OCI-LY7 (cell line): ENCODE data around the gene CDH12. TPM values are rescaled to one million over a fixed set of nuclear protein-coding genes. Genes with fewer than 3 reads are reported as not detected.

Source experiments
- BruUV-seq: library from RNA; stranded (reverse); fragments of 400-500 nt; replicated peaks from 2 replicates; lab custom pipeline; 2021; lab: Mats Ljungman, UMichigan
- CTCF ChIA-PET: fragments of 300-600 bp; sonication (Branson Sonifier 250); formaldehyde crosslinking; loops from one replicate; lab custom pipeline; 2022; ENCODE audit warnings: antibody characterized with exemption; ENCODE audit not compliant: unreplicated experiment; lab: Charles Lee
- POLR2A ChIA-PET: fragments of 300-600 bp; sonication (Branson Sonifier 250); formaldehyde crosslinking; loops from one replicate; lab custom pipeline; 2022; ENCODE audit warnings: antibody characterized with exemption; lab: Charles Lee
- DNase-seq: peaks from one replicate; pipeline ENCODE4 v3.0.0-alpha.2; 2015; ENCODE audit warnings: low spot score
- H2AFZ ChIP-seq: fragments of 200-600 bp; sonication (generic), shearing (Covaris generic); 2 replicates; pipeline ENCODE4 v1.6.1; 2014; ENCODE audit warnings: mild to moderate bottlenecking, antibody characterized with exemption, low read length, moderate library complexity
- H3K27ac ChIP-seq: fragments of 200-600 bp; sonication (generic); 2 replicates; pipeline ENCODE4 v1.5.1; 2014; ENCODE audit warnings: mixed run types, low read depth, mild to moderate bottlenecking, moderate library complexity, low read length, inconsistent platforms; ENCODE audit not compliant: poor library complexity, severe bottlenecking
- H3K36me3 ChIP-seq: fragments of 200-600 bp; sonication (generic); 2 replicates; pipeline ENCODE4 v1.6.1; 2014; ENCODE audit warnings: mild to moderate bottlenecking, antibody characterized with exemption, low read length, moderate library complexity, mixed read lengths; ENCODE audit not compliant: insufficient read depth
- H3K4me1 ChIP-seq: fragments of 200-600 bp; sonication (generic); 2 replicates; pipeline ENCODE4 v1.5.1; 2014; ENCODE audit warnings: mild to moderate bottlenecking, low read length; ENCODE audit not compliant: insufficient read depth, poor library complexity, severe bottlenecking
- H3K4me2 ChIP-seq: fragments of 200-600 bp; sonication (generic); 2 replicates; pipeline ENCODE4 v1.6.1; 2014; ENCODE audit warnings: mild to moderate bottlenecking, low read length
- H3K4me3 ChIP-seq: fragments of 200-600 bp; sonication (generic); 2 replicates; pipeline ENCODE4 v1.5.1; 2014; ENCODE audit warnings: mild to moderate bottlenecking, low read depth, low read length; ENCODE audit not compliant: poor library complexity, severe bottlenecking
- H3K79me2 ChIP-seq: fragments of 200-600 bp; sonication (generic); 2 replicates; pipeline ENCODE4 v1.6.1; 2016; ENCODE audit warnings: low read depth, mild to moderate bottlenecking, low read length, moderate library complexity, mixed read lengths; ENCODE audit not compliant: insufficient read depth
- H3K9me2 ChIP-seq: fragments of 200-600 bp; sonication (generic); 2 replicates; pipeline ENCODE4 v1.6.1; 2016; ENCODE audit warnings: mild to moderate bottlenecking, low read length, mixed read lengths; ENCODE audit not compliant: insufficient read depth
- H3K9me3 ChIP-seq: fragments of 200-600 bp; sonication (generic); 2 replicates; pipeline ENCODE4 v1.6.1; 2014; ENCODE audit warnings: mild to moderate bottlenecking, mixed run types, low read length, mixed read lengths
- H4K20me1 ChIP-seq: fragments of 200-600 bp; sonication (generic); 2 replicates; pipeline ENCODE4 v1.6.1; 2014; ENCODE audit warnings: mild to moderate bottlenecking, antibody characterized with exemption, low read length, moderate library complexity, mixed read lengths; ENCODE audit not compliant: insufficient read depth
- EZH2phosphoT487 ChIP-seq: fragments of 200-600 bp; sonication (generic); IDR thresholded peaks from 2 replicates; pipeline ENCODE4 v1.6.1; 2018; ENCODE audit warnings: low read depth, borderline replicate concordance, mild to moderate bottlenecking, mixed run types, antibody characterized with exemption, low read length, moderate library complexity, mixed read lengths
- intact Hi-C: fragments of 100-400 bp; cut with micrococcal nuclease; formaldehyde crosslinking; loops from one replicate; pipeline ENCODE4 v1.10.0; 2022; ENCODE audit not compliant: unreplicated experiment
- total RNA-seq, 2 experiments: library from RNA; depleted of rRNA in 1 of 2; stranded (reverse); fragments of >200 nt in 1 of 2; shearing (Covaris generic) in 1 of 2; gene quantifications; 2 replicates each; pipeline ENCODE4 v1.2.3, GENCODE V29; 2014 to 2022
- TF ChIP-seq, protein P1 (sequence below): fragments of 200-600 bp; sonication (generic); conservative IDR thresholded peaks from 2 replicates; pipeline ENCODE4 v1.5.1; 2014; ENCODE audit warnings: mild to moderate bottlenecking, antibody characterized with exemption, low read length, moderate library complexity, mixed read lengths

CDH12 gene
- total RNA-seq, 2 experiments from 2014 or later: not detected

DNA sequence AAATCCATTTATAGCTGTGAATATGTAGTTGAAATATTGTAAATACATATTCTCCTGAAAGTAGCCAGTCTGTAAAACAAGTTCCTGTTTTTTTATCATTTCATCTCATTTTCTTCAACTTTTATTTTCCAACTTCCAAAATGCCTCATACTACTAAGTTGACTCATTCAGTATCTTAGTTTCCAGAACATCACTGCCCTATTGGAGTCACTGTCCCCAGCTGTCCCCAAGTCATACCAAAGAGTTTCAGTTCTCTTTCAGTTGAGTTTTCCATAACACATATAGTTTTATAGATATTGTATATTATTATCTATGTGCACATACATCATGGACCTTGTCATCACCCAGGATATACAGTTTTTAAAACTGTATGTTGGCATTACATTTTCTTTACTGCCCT is 261.7 kb downstream of the CDH12 start:
- Histone ChIP-seq H3K79me2 (no peaks in the 10 kb centered on the region), H3K9me2 (no peaks in the 10 kb centered on the region), H3K4me2 (no peak overlapping the region), H3K4me1 (no peaks in the 10 kb centered on the region), H3K36me3 (no peaks in the 10 kb centered on the region), H4K20me1 (no peaks in the 10 kb centered on the region), H2AFZ (no peak overlapping the region), H3K4me3 (no peak overlapping the region), H3K9me3 (no peaks in the 10 kb centered on the region), H3K27ac (no peak overlapping the region)
- DNase-seq: no peak
- CTCF ChIA-PET: no interaction called here
- no TSS peak for BruUV-seq
- intact Hi-C loops: no loop called here
- TF ChIP-seq EZH2phosphoT487: no peak
- TF ChIP-seq, protein P1, sequence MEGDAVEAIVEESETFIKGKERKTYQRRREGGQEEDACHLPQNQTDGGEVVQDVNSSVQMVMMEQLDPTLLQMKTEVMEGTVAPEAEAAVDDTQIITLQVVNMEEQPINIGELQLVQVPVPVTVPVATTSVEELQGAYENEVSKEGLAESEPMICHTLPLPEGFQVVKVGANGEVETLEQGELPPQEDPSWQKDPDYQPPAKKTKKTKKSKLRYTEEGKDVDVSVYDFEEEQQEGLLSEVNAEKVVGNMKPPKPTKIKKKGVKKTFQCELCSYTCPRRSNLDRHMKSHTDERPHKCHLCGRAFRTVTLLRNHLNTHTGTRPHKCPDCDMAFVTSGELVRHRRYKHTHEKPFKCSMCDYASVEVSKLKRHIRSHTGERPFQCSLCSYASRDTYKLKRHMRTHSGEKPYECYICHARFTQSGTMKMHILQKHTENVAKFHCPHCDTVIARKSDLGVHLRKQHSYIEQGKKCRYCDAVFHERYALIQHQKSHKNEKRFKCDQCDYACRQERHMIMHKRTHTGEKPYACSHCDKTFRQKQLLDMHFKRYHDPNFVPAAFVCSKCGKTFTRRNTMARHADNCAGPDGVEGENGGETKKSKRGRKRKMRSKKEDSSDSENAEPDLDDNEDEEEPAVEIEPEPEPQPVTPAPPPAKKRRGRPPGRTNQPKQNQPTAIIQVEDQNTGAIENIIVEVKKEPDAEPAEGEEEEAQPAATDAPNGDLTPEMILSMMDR: no peak
- POLR2A ChIA-PET: no interaction called here

DNA sequence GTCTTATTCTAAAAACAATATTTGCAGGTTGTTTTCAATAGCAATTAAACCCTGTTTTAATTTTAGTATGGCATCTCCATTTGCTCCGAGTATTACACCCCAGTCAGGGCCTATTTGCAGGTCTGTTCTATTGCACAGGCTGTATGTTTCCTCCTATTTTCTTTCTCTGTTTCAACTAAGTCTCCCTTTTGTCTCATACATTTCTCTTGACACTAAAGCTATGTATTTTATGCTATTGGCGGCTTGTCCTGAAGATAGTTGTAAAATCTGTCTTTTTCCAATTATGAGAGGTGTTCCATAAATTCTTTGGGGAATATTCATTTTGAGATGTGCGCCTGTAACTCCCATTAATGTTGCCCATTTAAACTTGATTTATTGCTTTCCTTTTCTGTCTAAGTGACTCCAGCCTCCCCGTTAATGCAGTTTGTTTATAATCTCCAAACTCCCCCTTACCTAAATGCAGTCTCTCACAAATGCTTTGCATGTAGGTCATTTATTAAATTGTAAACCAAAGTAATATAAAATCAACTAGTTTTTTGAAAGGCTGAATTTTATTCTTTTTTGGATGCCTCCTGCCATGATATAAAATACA is 262.4 kb downstream of the CDH12 start:
- no peaks in the 10 kb centered on the region for H3K9me2 ChIP-seq

DNA sequence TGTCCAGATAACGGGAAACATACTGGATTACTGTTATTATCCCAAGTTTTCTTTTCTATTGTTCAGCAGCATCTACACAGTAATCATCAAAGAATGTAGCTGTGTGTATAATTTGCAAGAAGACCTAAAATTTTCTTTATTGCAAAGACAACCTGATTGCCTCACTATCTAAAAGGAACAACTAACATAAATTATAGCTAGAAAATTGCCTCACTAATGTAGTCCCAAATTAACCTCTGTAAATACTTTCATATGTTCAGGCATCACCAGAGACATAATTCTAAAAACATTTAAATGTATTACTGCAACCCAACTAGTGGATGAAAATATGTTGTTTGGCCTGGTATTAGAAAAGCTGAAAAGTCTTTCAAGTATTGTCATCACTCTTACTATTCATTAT is 275.4 kb downstream of the CDH12 start:
- Histone ChIP-seq H3K4me3 (no peak overlapping the region), H3K36me3 (no peaks in the 10 kb centered on the region), H3K4me1 (no peaks in the 10 kb centered on the region), H3K9me2 (no peaks in the 10 kb centered on the region), H2AFZ (no peak overlapping the region), H3K9me3 (0 out of 2 replicates have a peak, but pooled peaks cover 3% of the 10 kb centered on the region), H3K4me2 (no peak overlapping the region), H3K79me2 (no peaks in the 10 kb centered on the region), H4K20me1 (no peaks in the 10 kb centered on the region), H3K27ac (no peak overlapping the region)
- TF ChIP-seq, protein P1: no peak
- TF ChIP-seq EZH2phosphoT487: no peak
- POLR2A ChIA-PET: no interaction called here
- DNase-seq: no peak
- BruUV-seq: no TSS peak
- intact Hi-C loops: no loop called here
- CTCF ChIA-PET: no interaction called here

More for the DNA sequence above, 262.4 kb downstream of the CDH12 start:
- H4K20me1 ChIP-seq: no peaks in the 10 kb centered on the region
- no peak overlapping the region for H3K4me2 ChIP-seq
- no peak for DNase-seq
- no peaks in the 10 kb centered on the region for H3K79me2 ChIP-seq
- ChIA-PET CTCF (no interaction called here), POLR2A (interaction anchor here (1.5 kb wide), 1 partner anchor 14 kb away, joined by 3 read pairs; no protein-coding TSS in a partner anchor)
- TF ChIP-seq, protein P1: no peak
- TF ChIP-seq EZH2phosphoT487: no peak
- H3K9me3 ChIP-seq: no peaks in the 10 kb centered on the region
- no peaks in the 10 kb centered on the region for H3K36me3 ChIP-seq
- no peak overlapping the region for H3K27ac ChIP-seq
- no peaks in the 10 kb centered on the region for H3K4me1 ChIP-seq
- H3K4me3 ChIP-seq: no peak overlapping the region
- no TSS peak for BruUV-seq
- no peak overlapping the region for H2AFZ ChIP-seq
- intact Hi-C loops: no loop called here
